SU-DHL-6 (cell line): ENCODE data around the gene VPS35.
"Not testable (repeated sequence)": the region's sequence is repeated elsewhere in the genome, so short reads cannot be mapped to it uniquely, and the experiment has no call there.

Source experiments
- EZH2phosphoT487 ChIP-seq: fragments of 200-600 bp; sonication (generic), shearing (Covaris generic); conservative IDR thresholded peaks from 2 replicates; pipeline ENCODE4 v1.6.1; 2018; ENCODE audit warnings: mild to moderate bottlenecking, antibody characterized with exemption, low read length, moderate library complexity, mixed read lengths
- TF ChIP-seq, protein P1 (sequence below): fragments of 200-600 bp; sonication (generic); IDR thresholded peaks from one replicate; pipeline ENCODE4 v1.5.1; 2017; ENCODE audit warnings: antibody characterized with exemption, mild to moderate bottlenecking, low read length, moderate library complexity; ENCODE audit not compliant: insufficient read depth, poor library complexity, severe bottlenecking

DNA sequence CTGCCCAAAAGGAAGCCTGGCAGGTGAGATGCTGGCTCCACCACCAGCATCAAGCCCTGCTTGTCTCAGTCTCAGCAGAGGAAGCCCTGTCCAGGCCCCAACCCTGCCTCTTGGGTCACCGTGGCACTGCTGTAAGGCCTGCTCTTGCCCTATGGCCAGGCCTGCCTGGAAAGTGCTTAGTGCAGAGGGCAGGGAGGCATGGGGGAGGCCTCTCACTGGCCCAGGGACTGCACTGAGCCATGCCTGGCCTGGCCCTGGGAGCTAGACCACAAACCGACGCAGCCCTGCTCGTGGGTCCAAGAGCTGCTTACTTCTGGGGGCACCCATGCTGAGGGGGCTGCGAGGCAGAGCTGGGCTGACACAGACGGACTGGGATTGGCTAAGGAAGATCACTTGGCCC lies 64.1 kb downstream of the VPS35 start:
- TF ChIP-seq, protein P1, sequence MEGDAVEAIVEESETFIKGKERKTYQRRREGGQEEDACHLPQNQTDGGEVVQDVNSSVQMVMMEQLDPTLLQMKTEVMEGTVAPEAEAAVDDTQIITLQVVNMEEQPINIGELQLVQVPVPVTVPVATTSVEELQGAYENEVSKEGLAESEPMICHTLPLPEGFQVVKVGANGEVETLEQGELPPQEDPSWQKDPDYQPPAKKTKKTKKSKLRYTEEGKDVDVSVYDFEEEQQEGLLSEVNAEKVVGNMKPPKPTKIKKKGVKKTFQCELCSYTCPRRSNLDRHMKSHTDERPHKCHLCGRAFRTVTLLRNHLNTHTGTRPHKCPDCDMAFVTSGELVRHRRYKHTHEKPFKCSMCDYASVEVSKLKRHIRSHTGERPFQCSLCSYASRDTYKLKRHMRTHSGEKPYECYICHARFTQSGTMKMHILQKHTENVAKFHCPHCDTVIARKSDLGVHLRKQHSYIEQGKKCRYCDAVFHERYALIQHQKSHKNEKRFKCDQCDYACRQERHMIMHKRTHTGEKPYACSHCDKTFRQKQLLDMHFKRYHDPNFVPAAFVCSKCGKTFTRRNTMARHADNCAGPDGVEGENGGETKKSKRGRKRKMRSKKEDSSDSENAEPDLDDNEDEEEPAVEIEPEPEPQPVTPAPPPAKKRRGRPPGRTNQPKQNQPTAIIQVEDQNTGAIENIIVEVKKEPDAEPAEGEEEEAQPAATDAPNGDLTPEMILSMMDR: not testable (repeated sequence)
- TF ChIP-seq EZH2phosphoT487: not testable (repeated sequence)
